ENCODE measurements around the gene SPTY2D1.

SPTY2D1 gene

GRCh38 chr11:18578975-18579598 lies 55.1 kb downstream of the SPTY2D1 start:
- H4K20me1 ChIP-seq (ENCODE audit: low read depth, low read length): no peaks in the 10 kb centered on the region
- H3K27ac ChIP-seq (ENCODE audit: low read depth, low read length): no peak overlapping the region
- H3F3A ChIP-seq (ENCODE audit: insufficient read depth): no peaks in the 10 kb centered on the region
- H2AFZ ChIP-seq (ENCODE audit: low read depth, low read length, severe bottlenecking): no peak overlapping the region
- no peaks in the 10 kb centered on the region for H3K36me3 ChIP-seq (ENCODE audit: low read length)
- TF ChIP-seq EZH2phosphoT487 (conservative IDR thresholded peaks at IDR 0.05; ENCODE audit: low read length): no peak
- no peak for TF ChIP-seq CTCF (IDR thresholded peaks at IDR 0.05; ENCODE audit: insufficient read depth, low read length, poor library complexity, severe bottlenecking)
- H3K79me2 ChIP-seq (ENCODE audit: insufficient read depth, low read length): no peaks in the 10 kb centered on the region
- no peaks in the 10 kb centered on the region for H3K9me2 ChIP-seq (replicated peaks; ENCODE audit: insufficient read depth, low read length)
- H3K9ac ChIP-seq (ENCODE audit: low read length): no peak overlapping the region
- H3K4me2 ChIP-seq (ENCODE audit: low read depth, low read length, poor library complexity, severe bottlenecking): no peak overlapping the region
- no peaks in the 10 kb centered on the region for H3K27me3 ChIP-seq (ENCODE audit: low read length)
- no peaks in the 10 kb centered on the region for H3K9me3 ChIP-seq (ENCODE audit: insufficient read depth, low read length)
- H3K4me3 ChIP-seq (ENCODE audit: insufficient read depth, low read length, poor library complexity, severe bottlenecking): no peak overlapping the region

- Histone ChIP-seq H3K9me2 (replicated peaks; ENCODE audit: insufficient read depth, low read length) (no peaks in the 10 kb centered on the region), H4K20me1 (ENCODE audit: low read depth, low read length) (no peaks in the 10 kb centered on the region), H3K79me2 (ENCODE audit: insufficient read depth, low read length) (no peaks in the 10 kb centered on the region), H3K4me3 (ENCODE audit: insufficient read depth, low read length, poor library complexity, severe bottlenecking) (no peak overlapping the region), H3K9me3 (ENCODE audit: insufficient read depth, low read length) (no peaks in the 10 kb centered on the region), H3K27me3 (ENCODE audit: low read length) (no peaks in the 10 kb centered on the region), H3K36me3 (ENCODE audit: low read length) (no peaks in the 10 kb centered on the region), H2AFZ (ENCODE audit: low read depth, low read length, severe bottlenecking) (no peak overlapping the region), H3K4me2 (ENCODE audit: low read depth, low read length, poor library complexity, severe bottlenecking) (no peak overlapping the region), H3K27ac (ENCODE audit: low read depth, low read length) (no peak overlapping the region), H3K9ac (ENCODE audit: low read length) (no peak overlapping the region), H3F3A (ENCODE audit: insufficient read depth) (no peaks in the 10 kb centered on the region)
- TF ChIP-seq CTCF (IDR thresholded peaks at IDR 0.05; ENCODE audit: insufficient read depth, low read length, poor library complexity, severe bottlenecking) (no peak), EZH2phosphoT487 (conservative IDR thresholded peaks at IDR 0.05; ENCODE audit: low read length) (no peak)
These were observed 58.8 kb downstream of the SPTY2D1 start for GRCh38 chr11:18575361-18575760.

- Histone ChIP-seq H3K27me3 (ENCODE audit: low read length) (no peaks in the 10 kb centered on the region), H3K36me3 (ENCODE audit: low read length) (no peaks in the 10 kb centered on the region), H4K20me1 (ENCODE audit: low read depth, low read length) (no peaks in the 10 kb centered on the region), H3K9me3 (ENCODE audit: insufficient read depth, low read length) (no peaks in the 10 kb centered on the region), H3K9ac (ENCODE audit: low read length) (no peak overlapping the region), H3F3A (ENCODE audit: insufficient read depth) (no peaks in the 10 kb centered on the region), H3K27ac (ENCODE audit: low read depth, low read length) (no peak overlapping the region), H2AFZ (ENCODE audit: low read depth, low read length, severe bottlenecking) (no peak overlapping the region), H3K4me2 (ENCODE audit: low read depth, low read length, poor library complexity, severe bottlenecking) (no peak overlapping the region), H3K79me2 (ENCODE audit: insufficient read depth, low read length) (no peaks in the 10 kb centered on the region), H3K9me2 (replicated peaks; ENCODE audit: insufficient read depth, low read length) (no peaks in the 10 kb centered on the region), H3K4me3 (ENCODE audit: insufficient read depth, low read length, poor library complexity, severe bottlenecking) (no peak overlapping the region)
- no peak for TF ChIP-seq EZH2phosphoT487 (conservative IDR thresholded peaks at IDR 0.05; ENCODE audit: low read length)
- no peak for TF ChIP-seq CTCF (IDR thresholded peaks at IDR 0.05; ENCODE audit: insufficient read depth, low read length, poor library complexity, severe bottlenecking)
These were observed 67.1 kb downstream of the SPTY2D1 start for GRCh38 chr11:18567081-18567480.
